ENCODE measurements around the gene SLC35G4. TPM values are rescaled to one million over a fixed set of nuclear protein-coding genes. Genes with fewer than 3 reads are reported as not detected.
"Not testable (repeated sequence)": the region's sequence is repeated elsewhere in the genome, so short reads cannot be mapped to it uniquely, and the experiment has no call there.

Gene SLC35G4
- not detected for total RNA-seq
- long read RNA-seq = 0 reads

DNA sequence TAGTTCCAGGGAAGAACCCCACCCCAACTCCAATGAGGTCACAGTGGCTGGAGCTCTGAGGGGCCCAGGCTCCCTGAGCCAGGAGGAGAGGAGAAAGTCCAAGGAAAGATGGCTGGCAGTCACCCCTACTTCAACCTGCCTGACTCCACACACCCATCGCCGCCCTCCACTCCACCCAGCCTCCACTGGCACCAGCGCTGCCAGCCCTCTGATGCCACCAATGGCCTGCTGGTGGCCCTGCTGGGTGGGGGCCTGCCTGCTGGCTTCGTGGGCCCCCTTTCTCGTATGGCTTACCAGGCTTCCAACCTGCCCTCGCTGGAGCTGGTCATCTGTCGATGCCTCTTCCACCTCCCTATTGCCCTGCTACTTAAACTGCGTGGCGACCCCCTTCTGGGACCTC lies at the start of gene SLC35G4:
Gene SLC35G4, plus strand, starts transcription at position 109 of the 400 bp plus-strand sequence. Its CDS starts 0 bp downstream, at position 109.
- DNase-seq; intact Hi-C loops (cut with DNase I); ATAC-seq (ENCODE audit: poor library complexity): not testable (repeated sequence)

DNA sequence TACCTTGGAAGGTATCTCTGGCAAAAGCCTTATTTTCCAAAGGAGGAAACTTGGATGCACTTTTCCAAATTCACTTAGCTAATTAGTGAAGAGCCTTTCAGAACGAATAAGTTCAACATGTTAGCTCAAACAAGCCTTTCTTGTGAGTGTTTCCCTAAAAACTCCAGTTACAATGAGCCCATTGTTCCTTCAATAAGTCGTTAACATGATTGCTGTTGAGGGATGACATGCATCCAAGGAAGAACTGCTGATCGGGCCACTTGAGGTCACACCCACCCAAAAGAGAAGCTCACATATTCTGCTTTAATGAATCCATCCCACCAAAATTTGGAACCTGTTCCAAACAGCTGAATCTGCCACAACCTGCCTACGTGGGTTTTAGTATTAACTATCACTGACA lies 48.1 kb upstream of the SLC35G4 start:
- DNase-seq (no peak), ATAC-seq (ENCODE audit: poor library complexity) (no peak)
- intact Hi-C loops (cut with DNase I) = no loop called here

DNA sequence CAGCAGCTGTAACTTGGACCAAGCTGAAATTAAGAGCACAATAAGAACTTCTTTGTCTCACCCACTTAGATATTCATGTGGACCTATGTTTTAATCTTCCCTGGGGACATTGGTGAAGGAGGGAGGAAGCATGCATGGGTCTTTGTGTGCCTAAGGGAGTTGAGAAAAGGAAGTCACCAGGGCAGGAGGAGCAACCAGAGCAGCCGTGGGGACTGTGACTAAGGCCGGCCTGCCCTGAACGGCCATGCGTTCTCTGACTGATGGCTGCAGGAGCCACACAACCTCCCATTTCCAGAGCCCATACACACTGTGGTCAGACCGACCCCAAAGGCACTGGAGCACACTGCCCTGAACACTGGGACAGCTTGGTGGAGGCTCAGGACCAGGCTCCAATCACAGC lies 43.7 kb upstream of the SLC35G4 start:
- intact Hi-C loops (cut with DNase I) = no loop called here
- ATAC-seq (ENCODE audit: poor library complexity) = no peak
- no peak for DNase-seq

DNA sequence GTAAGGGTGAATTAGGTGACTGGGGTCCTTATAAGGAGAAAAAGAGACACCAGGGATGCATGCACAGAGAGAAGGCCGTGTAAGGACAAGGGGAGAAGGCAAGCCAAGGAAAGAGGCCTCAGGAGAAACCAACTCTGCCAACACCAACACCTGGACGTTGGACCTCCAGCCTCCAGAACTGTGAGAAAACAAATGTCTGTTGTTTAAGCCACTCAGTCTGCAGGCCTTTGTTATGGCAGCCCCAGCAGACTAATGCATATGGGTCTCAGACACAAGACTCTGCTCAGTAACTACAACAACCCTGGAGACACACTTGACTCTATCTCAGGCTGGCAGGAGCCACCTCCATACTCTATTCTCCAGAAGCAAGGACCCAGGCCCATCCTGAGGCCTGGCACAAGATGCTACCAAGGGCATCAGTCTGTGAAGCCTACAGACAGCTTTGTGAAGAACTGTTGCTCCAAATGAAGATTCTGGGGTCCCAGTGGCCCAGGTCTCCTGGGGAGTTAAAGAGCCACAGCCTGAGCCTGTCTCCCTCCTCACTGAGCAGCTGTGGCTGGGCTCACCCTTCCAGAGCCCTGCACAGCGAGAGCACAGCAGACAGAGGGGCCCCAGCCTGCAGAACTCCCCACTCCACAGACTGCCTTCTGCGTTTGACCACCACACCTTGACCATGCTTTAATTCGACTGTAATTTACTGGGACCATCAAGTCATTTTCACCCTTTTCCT lies 43.0 kb upstream of the SLC35G4 start:
- no peak for ATAC-seq (ENCODE audit: poor library complexity)
- intact Hi-C loops (cut with DNase I) = no loop called here
- DNase-seq = no peak

DNA sequence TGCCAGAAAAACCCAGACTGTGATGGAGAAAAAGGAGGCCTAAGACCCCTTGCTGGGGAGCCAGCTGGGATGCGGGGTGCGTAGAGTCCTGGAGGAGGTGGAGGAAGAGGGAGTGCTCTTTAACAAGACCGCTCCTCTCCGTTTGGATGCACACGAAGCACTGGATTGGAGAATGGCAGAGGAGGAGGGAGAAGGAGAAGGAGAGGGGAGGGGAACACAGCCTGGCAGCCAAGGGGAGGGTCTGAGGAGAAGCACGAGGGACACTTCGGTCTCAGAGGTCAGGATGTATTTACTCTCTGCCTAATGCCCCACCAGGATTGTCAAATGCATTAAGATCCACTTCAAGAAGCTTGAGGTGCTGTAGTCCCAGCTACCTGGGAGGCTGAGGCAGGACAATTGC lies 42.0 kb upstream of the SLC35G4 start:
- no peak for DNase-seq
- no peak for ATAC-seq (ENCODE audit: poor library complexity)
- intact Hi-C loops (cut with DNase I) = no loop called here

DNA sequence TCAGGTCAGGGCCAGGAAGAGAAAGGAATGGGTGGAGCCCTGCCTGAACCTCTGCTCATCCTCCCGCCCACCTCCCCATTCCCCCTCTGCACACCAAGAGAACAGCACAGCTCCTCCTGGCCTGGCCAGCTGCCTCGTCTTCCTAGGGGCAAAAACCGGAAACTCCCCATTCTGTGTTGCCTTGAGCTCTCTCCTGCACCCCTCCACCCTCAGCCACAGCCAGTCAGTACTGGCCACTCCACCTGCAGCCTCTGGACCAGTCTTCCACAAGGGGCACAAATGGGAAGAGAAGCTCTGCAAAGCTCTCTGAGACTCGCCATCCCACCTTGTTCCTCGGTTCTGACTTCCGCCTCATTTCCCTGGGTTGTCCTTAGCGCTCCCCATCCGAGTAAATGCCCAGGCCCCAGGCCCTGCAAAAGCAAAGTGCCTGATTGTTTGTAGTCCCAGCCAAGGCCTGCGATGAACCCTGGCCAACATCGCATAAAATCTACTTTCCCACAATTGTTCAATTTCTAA lies 39.3 kb upstream of the SLC35G4 start:
- DNase-seq = no peak
- intact Hi-C loops (cut with DNase I) = no loop called here
- no peak for ATAC-seq (ENCODE audit: poor library complexity)

DNA sequence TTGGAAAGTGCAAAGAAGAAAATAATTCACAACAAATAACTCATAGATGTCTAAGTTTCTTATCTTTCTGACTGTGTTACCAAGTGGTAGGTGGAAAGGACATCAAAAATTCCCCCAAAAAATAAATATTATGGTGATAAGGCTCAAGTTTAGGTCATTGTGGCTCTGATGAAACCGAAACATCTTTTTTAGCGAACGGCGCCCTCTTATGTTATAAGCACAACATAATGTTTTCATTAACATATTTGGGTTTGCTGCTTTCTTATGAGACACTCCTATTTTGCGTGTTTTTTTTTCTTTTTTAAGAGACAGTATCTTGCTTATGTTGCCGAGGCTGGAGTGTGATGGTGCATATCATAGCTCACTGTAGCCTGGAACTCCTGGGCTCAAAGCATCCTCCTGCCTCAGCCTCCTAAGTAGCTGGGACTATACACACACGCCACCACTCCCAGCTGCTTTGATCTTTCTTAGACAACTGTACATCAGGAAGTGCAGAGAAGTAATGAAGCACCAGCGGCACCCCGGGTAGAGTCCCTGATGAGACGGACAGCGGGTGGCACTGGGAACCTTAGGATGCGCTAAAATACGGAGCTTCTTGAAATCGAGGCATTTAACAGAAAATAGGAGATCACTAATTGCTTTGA lies 38.5 kb upstream of the SLC35G4 start:
- intact Hi-C loops (cut with DNase I) = no loop called here
- DNase-seq (no peak), ATAC-seq (ENCODE audit: poor library complexity) (no peak)

DNA sequence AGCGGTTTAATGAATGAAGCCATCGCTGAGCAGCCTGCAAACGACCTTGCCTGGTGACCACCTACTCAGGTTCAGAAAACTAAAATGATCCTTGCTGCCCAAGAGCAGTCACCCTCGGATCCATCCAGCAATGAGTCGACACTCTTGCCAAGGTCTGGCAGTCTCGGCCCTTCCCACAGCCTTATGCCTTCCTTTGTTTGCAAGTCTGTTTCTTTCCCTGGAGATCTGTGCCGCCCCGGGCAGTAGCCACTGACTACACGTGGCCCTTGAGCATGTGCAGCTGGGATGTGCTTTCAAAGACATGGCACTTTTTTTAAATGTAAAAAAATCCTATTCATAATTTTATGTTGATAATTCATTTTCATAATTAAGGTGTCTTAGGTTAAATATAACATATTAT lies 37.2 kb upstream of the SLC35G4 start:
- intact Hi-C loops (cut with DNase I) = no loop called here
- ATAC-seq (ENCODE audit: poor library complexity) (no peak), DNase-seq (no peak)

DNA sequence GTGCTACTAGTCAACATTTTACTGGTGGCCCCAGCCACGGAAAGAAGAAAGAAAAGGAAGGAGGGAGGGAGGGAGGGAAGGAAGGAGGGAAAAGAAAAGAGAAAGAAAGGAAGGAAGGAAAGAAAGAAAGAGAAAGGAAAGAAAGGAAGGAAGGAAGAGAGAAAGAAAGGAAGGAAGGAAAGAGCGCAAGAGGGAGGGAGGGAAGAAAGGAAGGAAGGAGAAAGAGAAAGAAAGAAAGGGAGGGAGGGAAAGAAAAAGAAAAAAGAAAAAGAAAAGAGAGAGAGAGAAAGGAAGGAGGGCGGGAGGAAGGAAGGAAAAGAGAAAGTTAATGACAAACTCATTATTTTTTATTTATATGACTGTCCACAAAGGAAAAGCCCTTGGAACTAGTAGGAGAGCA lies 34.9 kb upstream of the SLC35G4 start:
- DNase-seq = no peak
- no peak for ATAC-seq (ENCODE audit: poor library complexity)
- intact Hi-C loops (cut with DNase I) = no loop called here

DNA sequence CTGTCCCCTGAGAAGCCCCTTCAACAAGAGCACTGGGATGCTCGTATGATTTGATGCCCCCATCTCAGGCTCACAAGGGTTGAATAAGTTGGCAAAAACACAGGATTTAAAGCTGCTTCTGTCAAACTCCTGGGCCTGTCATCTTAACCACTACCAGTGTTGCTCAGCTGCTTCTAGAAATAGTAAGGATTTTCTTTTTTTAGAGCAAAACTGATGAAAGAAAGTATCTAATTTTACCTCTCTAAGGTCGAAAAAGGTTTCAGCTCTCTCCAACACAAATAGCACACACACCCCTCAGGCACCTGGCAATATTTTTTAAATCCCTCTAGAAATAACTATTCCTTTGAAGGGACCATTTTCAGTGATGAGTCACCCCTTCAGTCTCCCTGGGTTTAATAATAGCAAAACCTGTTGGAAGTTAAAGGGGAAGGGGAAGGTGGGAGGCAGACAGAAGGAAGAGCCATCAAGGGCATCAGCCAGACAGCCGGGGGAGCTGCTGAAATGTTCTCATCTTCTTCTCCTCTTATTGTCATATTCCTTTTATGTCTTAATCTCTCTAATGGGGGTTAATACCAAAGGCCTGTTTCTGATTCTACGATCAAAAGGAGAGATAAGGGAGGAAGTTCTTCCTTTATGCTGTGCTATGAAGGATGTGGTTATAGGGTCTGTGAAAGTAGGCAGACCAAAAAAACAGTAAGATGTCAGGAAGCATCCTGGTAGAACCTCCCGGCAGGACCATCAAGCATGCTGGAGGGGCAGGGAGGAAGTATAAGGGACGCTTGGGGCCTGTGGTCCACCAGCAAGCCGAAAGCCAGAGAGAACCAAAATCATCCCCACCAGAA lies 31.9 kb upstream of the SLC35G4 start:
- ATAC-seq (ENCODE audit: poor library complexity) (no peak), DNase-seq (no peak)
- intact Hi-C loops (cut with DNase I) = no loop called here

DNA sequence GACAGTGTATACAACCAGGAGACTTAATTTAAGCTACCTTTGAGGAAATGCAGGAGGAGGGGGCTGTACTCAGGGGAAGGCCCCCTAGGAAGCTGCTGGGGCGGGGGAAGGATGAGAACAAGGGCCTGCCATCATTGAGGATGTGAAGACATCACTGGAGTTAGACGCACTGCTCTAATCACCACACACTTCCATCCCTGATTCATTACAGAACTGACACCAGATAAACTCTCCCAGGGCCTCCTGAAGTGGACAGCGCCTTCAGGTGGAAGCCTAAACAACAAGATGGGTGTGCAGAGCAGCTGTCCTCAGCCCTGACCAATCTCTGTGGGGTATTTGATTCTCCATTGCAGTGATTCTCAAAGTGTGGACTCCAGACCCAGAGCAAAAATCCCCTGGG lies 30.6 kb upstream of the SLC35G4 start:
- intact Hi-C loops (cut with DNase I) = no loop called here
- ATAC-seq (ENCODE audit: poor library complexity) = no peak

DNA sequence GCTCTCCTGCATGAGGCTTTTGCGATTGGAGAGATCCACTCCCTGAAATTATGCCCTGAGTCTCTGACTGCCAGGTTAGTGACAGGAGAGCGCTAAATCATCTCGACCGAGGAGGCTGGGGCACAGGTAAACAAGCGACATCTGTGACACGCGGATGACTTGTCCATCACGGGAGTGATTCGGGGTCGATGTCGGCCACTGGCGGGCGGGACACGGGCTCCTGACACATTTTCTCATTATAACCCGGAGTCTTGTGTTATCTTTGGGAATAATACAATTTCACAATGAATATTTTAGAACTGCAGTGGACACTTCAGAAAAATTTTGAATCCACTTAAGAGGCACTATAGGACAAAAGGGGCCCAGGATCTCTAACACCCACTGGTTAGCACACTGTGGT lies 29.5 kb upstream of the SLC35G4 start:
- intact Hi-C loops (cut with DNase I) = no loop called here
- ATAC-seq (ENCODE audit: poor library complexity) (no peak), DNase-seq (no peak)

More for the DNA sequence above, 30.6 kb upstream of the SLC35G4 start:
- DNase-seq = no peak

DNA sequence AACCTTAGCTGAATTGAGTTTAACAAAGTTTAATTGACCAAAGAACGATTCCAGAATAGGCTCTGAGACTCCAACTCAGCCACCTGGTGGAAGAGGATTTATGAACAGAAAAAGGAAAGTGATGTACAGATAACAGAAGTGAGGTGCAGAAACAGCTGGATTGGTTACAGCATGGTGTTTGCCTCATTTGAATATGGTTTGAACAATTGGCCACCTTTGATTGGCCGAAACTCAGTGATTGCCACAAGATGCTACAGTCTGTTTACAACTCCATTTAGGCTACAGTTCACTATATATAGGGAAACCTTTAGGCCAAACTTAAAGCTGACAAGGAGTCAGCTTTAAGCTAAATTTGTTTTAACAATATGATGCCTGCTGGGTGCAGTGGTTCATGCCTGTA lies 28.1 kb upstream of the SLC35G4 start:
- intact Hi-C loops (cut with DNase I) = no loop called here
- DNase-seq (no peak), ATAC-seq (ENCODE audit: poor library complexity) (no peak)

DNA sequence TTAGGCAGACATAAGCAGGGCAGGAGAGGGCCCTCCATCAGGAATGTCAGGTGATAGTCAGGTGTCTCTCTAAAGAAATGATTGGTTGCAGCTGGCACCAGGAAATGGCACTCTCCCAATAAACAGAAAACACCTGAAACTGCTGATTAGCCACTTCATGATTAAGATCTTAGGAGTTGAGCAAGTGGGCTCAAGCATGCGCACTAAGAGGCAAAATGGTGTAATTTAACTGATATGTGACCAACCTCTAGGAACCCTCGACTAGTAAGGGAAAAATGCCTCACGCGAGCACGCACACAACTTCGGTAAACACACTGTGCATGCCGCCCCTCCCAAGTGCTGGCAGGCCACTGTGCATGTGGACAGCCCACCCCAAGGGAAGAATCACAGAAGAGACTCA lies 23.8 kb upstream of the SLC35G4 start:
- no peak for ATAC-seq (ENCODE audit: poor library complexity)
- intact Hi-C loops (cut with DNase I) = no loop called here

DNA sequence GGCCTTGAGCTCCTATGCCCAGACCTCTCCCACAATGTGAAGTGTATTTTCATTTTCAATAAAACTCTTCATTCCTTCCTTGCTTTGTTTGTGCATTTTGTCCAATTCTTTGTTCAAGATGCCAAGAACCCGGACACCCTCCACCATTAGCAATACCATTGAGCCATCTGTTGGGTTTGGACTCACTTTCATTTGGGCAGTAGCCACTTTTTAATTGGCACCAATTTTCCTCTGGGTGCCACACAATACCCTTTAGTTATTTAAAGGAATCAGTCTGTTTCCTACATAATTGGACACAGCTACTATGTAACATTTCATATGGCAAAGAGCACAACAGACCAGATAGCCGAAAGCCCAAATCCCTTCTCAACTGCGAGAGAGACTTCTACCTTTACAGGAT lies 22.5 kb upstream of the SLC35G4 start:
- ATAC-seq (ENCODE audit: poor library complexity) (no peak), DNase-seq (no peak)
- intact Hi-C loops (cut with DNase I) = no loop called here

More for the DNA sequence above, 23.8 kb upstream of the SLC35G4 start:
- DNase-seq = no peak

DNA sequence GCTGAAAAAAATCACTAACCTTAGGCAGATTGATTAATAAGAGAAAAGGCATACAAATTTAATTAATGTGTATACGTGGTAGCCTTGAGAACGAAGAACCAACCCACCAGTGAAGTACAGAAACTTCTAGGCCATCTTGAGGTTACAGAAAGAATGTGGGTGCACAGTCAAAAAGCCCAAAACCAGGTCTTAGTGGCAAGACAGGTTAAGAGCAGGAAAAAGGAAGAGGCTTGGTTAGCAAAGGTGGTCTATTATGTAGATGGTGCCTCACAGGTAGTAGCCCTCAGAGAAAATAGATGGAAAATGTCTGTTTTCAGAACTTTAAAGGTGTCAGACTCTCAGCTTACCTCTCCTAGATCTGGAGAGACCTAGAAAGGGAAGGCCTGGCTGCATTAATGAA lies 22.0 kb upstream of the SLC35G4 start:
- no peak for DNase-seq
- intact Hi-C loops (cut with DNase I) = no loop called here
- no peak for ATAC-seq (ENCODE audit: poor library complexity)

DNA sequence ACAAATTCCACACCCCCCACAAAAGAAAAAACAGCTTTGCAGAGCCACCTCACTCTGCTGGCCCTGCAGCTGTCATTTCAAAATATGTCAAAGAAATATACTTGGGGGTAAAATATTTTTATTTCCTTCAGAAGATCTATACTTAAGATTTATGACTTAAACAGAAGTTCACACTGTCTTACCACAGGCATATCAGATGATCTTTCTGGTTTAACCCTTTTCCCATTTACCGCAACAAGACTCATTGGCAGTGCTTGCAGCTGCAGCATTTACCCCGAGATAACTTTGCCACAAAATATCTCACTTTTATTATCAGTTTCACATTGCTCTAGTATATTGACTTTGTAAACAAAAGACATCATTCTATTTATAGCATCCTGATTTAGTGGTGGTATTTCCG lies 21.6 kb upstream of the SLC35G4 start:
- intact Hi-C loops (cut with DNase I) = no loop called here
- DNase-seq (no peak), ATAC-seq (ENCODE audit: poor library complexity) (no peak)

DNA sequence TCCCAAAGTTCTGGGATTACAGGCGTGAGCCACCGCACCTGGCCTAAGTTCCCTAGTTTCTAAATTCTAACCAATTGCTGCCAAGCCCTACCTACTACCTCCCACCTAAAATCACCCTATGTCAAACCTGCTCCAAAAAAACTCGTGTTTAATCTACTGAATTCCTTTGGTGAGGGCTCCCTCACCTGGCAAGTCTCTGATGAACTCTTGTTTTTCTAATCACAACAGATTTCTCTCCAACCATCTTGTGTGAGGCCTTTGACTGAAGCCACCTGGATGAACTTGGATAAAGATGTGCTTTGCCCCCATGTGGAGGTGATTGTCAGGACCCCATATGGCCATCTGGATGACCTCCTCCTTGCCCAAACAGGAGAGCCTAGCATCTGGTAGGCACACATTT lies 17.4 kb upstream of the SLC35G4 start:
- DNase-seq (no peak), ATAC-seq (ENCODE audit: poor library complexity) (no peak)
- intact Hi-C loops (cut with DNase I) = no loop called here

DNA sequence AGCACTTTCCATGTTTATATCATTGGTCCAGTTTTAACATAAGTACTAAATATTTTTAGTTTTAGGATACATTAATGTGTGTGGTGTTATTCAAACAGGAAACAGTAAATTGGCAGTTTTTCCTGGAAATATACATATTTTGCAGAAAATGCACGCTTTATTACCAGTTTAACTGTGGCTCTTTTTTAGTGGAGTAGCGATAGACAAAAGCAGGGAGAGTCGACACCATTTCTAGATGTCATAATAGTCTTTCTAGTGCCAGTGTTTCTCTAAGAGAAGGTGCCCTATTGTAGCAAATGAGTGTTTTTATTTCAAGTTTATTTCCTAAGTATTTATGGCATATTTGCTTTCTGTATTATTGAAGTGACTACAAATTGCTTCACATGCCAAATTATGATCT lies 9.1 kb upstream of the SLC35G4 start:
- no peak for DNase-seq
- no peak for ATAC-seq (ENCODE audit: poor library complexity)
- intact Hi-C loops (cut with DNase I) = no loop called here

DNA sequence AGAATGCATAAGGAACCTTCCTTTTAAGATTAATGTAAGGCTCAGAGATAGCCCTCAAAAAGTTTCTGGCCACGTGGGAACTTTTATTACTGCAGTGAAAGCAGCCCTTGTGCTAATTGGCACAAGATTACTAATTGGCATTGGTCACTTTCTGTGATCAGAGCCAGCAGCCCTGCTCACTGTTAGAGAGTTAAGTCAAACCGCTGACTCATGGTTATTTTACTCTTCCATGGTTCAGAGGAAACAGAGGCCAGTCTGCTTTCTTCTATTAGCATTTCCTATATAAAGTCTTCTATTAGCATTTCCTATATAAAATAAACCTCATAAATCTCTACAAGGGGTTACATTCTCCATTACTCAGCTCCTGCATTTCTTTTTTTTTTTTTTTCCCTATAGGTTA lies 1.5 kb upstream of the SLC35G4 start:
- intact Hi-C loops (cut with DNase I) = no loop called here
- ATAC-seq (ENCODE audit: poor library complexity) (no peak), DNase-seq (no peak)

Data from Right ventricle myocardium superior (tissue), 1 donor.